GM19043 (cell line): ENCODE results near the gene WNT2.
A peak's percentile ranks its signal among the peaks of the same experiment; 100 is the strongest.
"Not testable (repeated sequence)": the region's sequence is repeated elsewhere in the genome, so short reads cannot be mapped to it uniquely, and the experiment has no call there.

Experiments
- ATAC-seq: cut with Tn5 transposase; IDR thresholded peaks from one replicate; pipeline ENCODE4 v1.9.1; 2021; ENCODE audit warnings: low read depth; ENCODE audit not compliant: unreplicated experiment

WNT2 gene

GRCh38 chr7:117270371-117270770 is 52.5 kb downstream of the WNT2 start:
- no peak for ATAC-seq

- no peak for ATAC-seq
Measured at GRCh38 chr7:117269886-117270285, 53.0 kb downstream of the WNT2 start.

- no peak for ATAC-seq
Measured at GRCh38 chr7:117269417-117269816, 53.4 kb downstream of the WNT2 start.

GRCh38 chr7:117264716-117265115 is 58.1 kb downstream of the WNT2 start:
- no peak for ATAC-seq

GRCh38 chr7:117262546-117262945 is 60.3 kb downstream of the WNT2 start:
- no peak for ATAC-seq

GRCh38 chr7:117259615-117260014 is 63.2 kb downstream of the WNT2 start:
- no peak for ATAC-seq

- no peak for ATAC-seq
Measured at GRCh38 chr7:117251687-117252086, 71.2 kb downstream of the WNT2 start.

GRCh38 chr7:117250801-117251200 is 72.1 kb downstream of the WNT2 start:
- no peak for ATAC-seq

GRCh38 chr7:117250245-117250644 is 72.6 kb downstream of the WNT2 start:
- no peak for ATAC-seq

- no peak for ATAC-seq
Measured at GRCh38 chr7:117249696-117250095, 73.2 kb downstream of the WNT2 start.

- no peak for ATAC-seq
Measured at GRCh38 chr7:117248829-117249228, 74.0 kb downstream of the WNT2 start.

GRCh38 chr7:117247809-117248208 is 75.0 kb downstream of the WNT2 start:
- ATAC-seq: no peak

- not testable (repeated sequence) for ATAC-seq
Measured at GRCh38 chr7:117245703-117246102, 77.2 kb downstream of the WNT2 start.

GRCh38 chr7:117243390-117243789 is 79.5 kb downstream of the WNT2 start:
- no peak for ATAC-seq

- ATAC-seq: no peak
Measured at GRCh38 chr7:117241088-117241487, 81.8 kb downstream of the WNT2 start.

- ATAC-seq: no peak
Measured at GRCh38 chr7:117238937-117239336, 83.9 kb downstream of the WNT2 start.

- no peak for ATAC-seq
Measured at GRCh38 chr7:117238472-117238871, 84.4 kb downstream of the WNT2 start.

- no peak for ATAC-seq
Measured at GRCh38 chr7:117237646-117238045, 85.2 kb downstream of the WNT2 start.

GRCh38 chr7:117231047-117231359 is 91.9 kb downstream of the WNT2 start:
- ATAC-seq: peak; percentile 36

- ATAC-seq: peak; percentile 78
Measured at GRCh38 chr7:117230276-117231046, 92.4 kb downstream of the WNT2 start.

- no peak for ATAC-seq
Measured at GRCh38 chr7:117229350-117229749, 93.5 kb downstream of the WNT2 start.

GRCh38 chr7:117227091-117227490 is 95.8 kb downstream of the WNT2 start:
- no peak for ATAC-seq

GRCh38 chr7:117225536-117225935 is 97.3 kb downstream of the WNT2 start:
- no peak for ATAC-seq
